Karpas-422 (cell line): ENCODE data around the gene SULT1B1. TPM values are rescaled to one million over a fixed set of nuclear protein-coding genes. Genes with fewer than 3 reads are reported as not detected.

Experiments
- DNase-seq: peaks from one replicate; pipeline ENCODE4 v3.0.0-alpha.2; 2015
- H2AFZ ChIP-seq: fragments of 200-600 bp; sonication (generic); 2 replicates; pipeline ENCODE4 v1.6.1; 2014; ENCODE audit warnings: antibody characterized with exemption, low read length, mixed read lengths
- H3K27ac ChIP-seq: fragments of 200-600 bp; sonication (generic); 2 replicates; pipeline ENCODE4 v1.5.1; 2014; ENCODE audit warnings: mild to moderate bottlenecking, low read length, moderate library complexity
- H3K27me3 ChIP-seq: fragments of 200-600 bp; sonication (generic); 2 replicates; pipeline ENCODE4 v1.6.1; 2014; ENCODE audit warnings: low read length, mixed read lengths
- H3K36me3 ChIP-seq: fragments of 200-600 bp; sonication (generic); 2 replicates; pipeline ENCODE4 v1.6.1; 2014; ENCODE audit warnings: low read length, mixed read lengths; ENCODE audit not compliant: insufficient read depth
- H3K4me1 ChIP-seq: fragments of 200-600 bp; sonication (generic); 2 replicates; pipeline ENCODE4 v1.6.1; 2014; ENCODE audit warnings: mild to moderate bottlenecking, low read length, mixed read lengths
- H3K4me2 ChIP-seq: fragments of 200-600 bp; sonication (generic); 2 replicates; pipeline ENCODE4 v1.6.1; 2014; ENCODE audit warnings: low read length, low read depth, mild to moderate bottlenecking; ENCODE audit not compliant: poor library complexity, severe bottlenecking
- H3K4me3 ChIP-seq: fragments of 200-600 bp; sonication (generic); 2 replicates; pipeline ENCODE4 v1.5.1; 2014; ENCODE audit warnings: mild to moderate bottlenecking, antibody characterized with exemption, low read length, mixed read lengths
- H3K79me2 ChIP-seq: fragments of 200-600 bp; sonication (generic); 2 replicates; pipeline ENCODE4 v1.6.1; 2014; ENCODE audit warnings: mild to moderate bottlenecking, low read length, mixed read lengths
- H3K9ac ChIP-seq: fragments of 200-600 bp; sonication (generic); 2 replicates; pipeline ENCODE4 v1.6.0; 2014; ENCODE audit warnings: low read length
- H3K9me2 ChIP-seq: fragments of 200-600 bp; sonication (generic), shearing (Covaris generic); replicated peaks from 2 replicates; pipeline ENCODE4 v1.6.0; 2014; ENCODE audit warnings: mild to moderate bottlenecking, low read length, moderate library complexity; ENCODE audit not compliant: insufficient read depth
- H3K9me3 ChIP-seq: fragments of 300-700, 200-600 bp; sonication (generic); 2 replicates; pipeline ENCODE4 v1.6.1; 2014; ENCODE audit warnings: low read length, mixed read lengths
- H4K20me1 ChIP-seq: fragments of 200-600 bp; sonication (generic); 2 replicates; pipeline ENCODE4 v1.6.1; 2014; ENCODE audit warnings: mild to moderate bottlenecking, antibody characterized with exemption, low read length, low read depth; ENCODE audit not compliant: insufficient read depth
- total RNA-seq: library from RNA; depleted of rRNA; stranded (reverse); fragments of >200 nt; shearing (Covaris generic); gene quantifications from 2 replicates; pipeline ENCODE4 v1.2.3, GENCODE V29; 2014; ENCODE audit warnings: low replicate concordance

Gene SULT1B1
- total RNA-seq, 1 experiment from 2014 or later: not detected

DNA sequence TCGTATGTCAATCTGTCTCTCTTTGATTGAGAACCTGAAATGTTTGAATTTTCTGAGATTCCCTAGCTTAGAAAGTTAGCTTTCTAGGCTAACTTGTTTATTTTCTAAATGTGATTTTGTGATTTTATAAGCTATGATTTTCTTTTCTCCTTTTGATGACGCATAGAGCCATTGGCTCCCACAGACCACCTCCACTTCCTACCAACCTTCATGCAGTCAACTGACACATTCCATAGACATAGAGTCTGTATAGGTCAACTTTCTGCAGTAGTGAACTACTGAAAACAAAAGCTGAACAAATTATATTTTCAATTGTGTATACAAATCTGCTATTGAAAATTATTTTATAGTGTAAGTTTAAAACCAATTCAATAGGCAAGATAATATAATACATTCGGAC, 2.8 kb upstream of the SULT1B1 start:
- H3K9ac ChIP-seq: no peak overlapping the region
- no peaks in the 10 kb centered on the region for H3K9me2 ChIP-seq
- no peak for DNase-seq
- no peaks in the 10 kb centered on the region for H4K20me1 ChIP-seq
- no peak overlapping the region for H3K4me2 ChIP-seq
- H3K79me2 ChIP-seq: no peaks in the 10 kb centered on the region
- no peaks in the 10 kb centered on the region for H3K36me3 ChIP-seq
- no peaks in the 10 kb centered on the region for H3K27me3 ChIP-seq
- no peaks in the 10 kb centered on the region for H3K9me3 ChIP-seq
- no peak overlapping the region for H2AFZ ChIP-seq
- no peak overlapping the region for H3K4me3 ChIP-seq
- H3K4me1 ChIP-seq: no peaks in the 10 kb centered on the region
- H3K27ac ChIP-seq: no peak overlapping the region

DNA sequence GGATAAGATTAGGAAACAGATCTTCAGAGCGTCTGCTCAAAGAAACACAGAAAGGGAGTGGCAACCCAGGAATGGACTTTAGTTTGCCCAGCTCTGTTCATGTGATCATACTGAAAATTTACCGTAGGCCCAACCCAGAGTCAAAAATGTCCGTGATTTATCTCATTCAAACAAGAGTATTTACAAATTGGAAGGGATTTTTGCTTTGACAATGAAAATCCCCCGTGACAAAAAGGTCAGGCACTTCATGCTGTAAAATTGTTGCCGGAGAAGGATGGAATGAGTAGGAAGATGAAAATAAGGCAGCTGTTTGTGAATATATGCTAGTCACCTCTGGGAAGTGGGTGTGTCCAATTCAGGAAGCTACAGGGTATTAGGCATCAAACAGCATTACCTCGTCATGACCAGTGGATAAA, 1.2 kb downstream of the SULT1B1 start:
- Histone ChIP-seq H2AFZ (no peak overlapping the region), H3K9ac (no peak overlapping the region), H3K4me3 (no peak overlapping the region), H3K4me2 (no peak overlapping the region), H3K27me3 (no peaks in the 10 kb centered on the region), H4K20me1 (no peaks in the 10 kb centered on the region), H3K4me1 (no peaks in the 10 kb centered on the region), H3K9me2 (no peaks in the 10 kb centered on the region), H3K36me3 (no peaks in the 10 kb centered on the region), H3K27ac (no peak overlapping the region), H3K79me2 (no peaks in the 10 kb centered on the region), H3K9me3 (no peaks in the 10 kb centered on the region)
- no peak for DNase-seq

DNA sequence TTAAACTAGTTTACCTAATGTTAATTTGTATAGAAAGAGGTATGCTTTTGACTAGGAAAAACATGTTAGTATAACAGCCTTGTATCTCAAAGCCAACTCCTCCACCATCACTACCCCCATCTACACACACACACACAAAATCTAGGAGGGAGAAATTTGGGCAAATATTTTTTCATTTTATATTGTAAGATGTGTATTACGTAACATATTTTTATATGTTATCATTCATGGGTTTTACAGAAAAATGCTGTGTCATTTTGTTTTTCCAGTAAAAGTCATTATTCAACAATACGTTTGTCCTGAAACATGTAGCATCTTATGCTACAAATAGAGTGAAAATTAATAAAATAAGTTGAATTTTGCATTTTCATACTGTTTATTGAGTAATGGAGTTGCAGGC, 3.0 kb downstream of the SULT1B1 start:
- H3K9me3 ChIP-seq: no peaks in the 10 kb centered on the region
- H3K36me3 ChIP-seq: no peaks in the 10 kb centered on the region
- no peak overlapping the region for H3K4me2 ChIP-seq
- no peak overlapping the region for H3K27ac ChIP-seq
- H4K20me1 ChIP-seq: no peaks in the 10 kb centered on the region
- H3K4me1 ChIP-seq: no peaks in the 10 kb centered on the region
- no peaks in the 10 kb centered on the region for H3K9me2 ChIP-seq
- H3K9ac ChIP-seq: no peak overlapping the region
- H2AFZ ChIP-seq: no peak overlapping the region
- no peaks in the 10 kb centered on the region for H3K27me3 ChIP-seq
- no peaks in the 10 kb centered on the region for H3K79me2 ChIP-seq
- H3K4me3 ChIP-seq: no peak overlapping the region
- DNase-seq: no peak

- H3K27me3 ChIP-seq: no peaks in the 10 kb centered on the region
- H3K9me3 ChIP-seq: no peaks in the 10 kb centered on the region
- no peak overlapping the region for H2AFZ ChIP-seq
- H3K4me2 ChIP-seq: no peak overlapping the region
- H3K36me3 ChIP-seq: no peaks in the 10 kb centered on the region
- no peaks in the 10 kb centered on the region for H4K20me1 ChIP-seq
- H3K9me2 ChIP-seq: no peaks in the 10 kb centered on the region
- no peak overlapping the region for H3K27ac ChIP-seq
- H3K4me3 ChIP-seq: no peak overlapping the region
- no peaks in the 10 kb centered on the region for H3K79me2 ChIP-seq
- H3K9ac ChIP-seq: no peak overlapping the region
- H3K4me1 ChIP-seq: no peaks in the 10 kb centered on the region
- no peak for DNase-seq
Observed at GRCh38 chr4:69754926-69755580, 5.4 kb downstream of the SULT1B1 start.

DNA sequence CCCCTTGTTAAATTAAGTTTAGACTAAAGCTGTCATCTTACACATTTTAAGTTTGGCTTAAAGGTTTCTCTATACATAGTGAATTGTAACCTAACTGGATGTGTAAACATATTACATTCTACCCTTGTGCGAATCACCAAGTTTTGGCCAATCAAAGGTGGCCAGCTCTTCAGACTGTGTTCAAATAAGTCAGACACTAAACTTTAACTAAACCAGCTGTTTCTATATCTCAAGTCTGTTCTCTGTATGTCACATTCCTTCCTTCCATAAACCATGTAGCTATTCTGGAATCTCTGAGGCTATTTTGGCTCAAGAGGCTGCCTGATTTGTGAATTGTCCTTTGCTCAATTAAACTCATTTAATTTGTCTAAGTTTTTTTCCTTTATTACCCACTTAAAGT, 6.7 kb downstream of the SULT1B1 start:
- H3K27ac ChIP-seq: no peak overlapping the region
- H3K9me3 ChIP-seq: no peaks in the 10 kb centered on the region
- no peak for DNase-seq
- no peaks in the 10 kb centered on the region for H3K4me1 ChIP-seq
- H3K36me3 ChIP-seq: no peaks in the 10 kb centered on the region
- no peak overlapping the region for H2AFZ ChIP-seq
- no peaks in the 10 kb centered on the region for H3K79me2 ChIP-seq
- no peaks in the 10 kb centered on the region for H3K9me2 ChIP-seq
- no peaks in the 10 kb centered on the region for H3K27me3 ChIP-seq
- no peak overlapping the region for H3K9ac ChIP-seq
- no peak overlapping the region for H3K4me2 ChIP-seq
- no peaks in the 10 kb centered on the region for H4K20me1 ChIP-seq
- no peak overlapping the region for H3K4me3 ChIP-seq

GRCh38 chr4:69750346-69750745, 10.1 kb downstream of the SULT1B1 start:
- Histone ChIP-seq H3K9ac (no peak overlapping the region), H3K4me1 (no peaks in the 10 kb centered on the region), H3K4me3 (no peak overlapping the region), H3K4me2 (no peak overlapping the region), H3K27ac (no peak overlapping the region), H3K36me3 (no peaks in the 10 kb centered on the region), H2AFZ (no peak overlapping the region), H3K9me3 (no peaks in the 10 kb centered on the region), H3K9me2 (no peaks in the 10 kb centered on the region), H3K27me3 (no peaks in the 10 kb centered on the region), H4K20me1 (no peaks in the 10 kb centered on the region), H3K79me2 (no peaks in the 10 kb centered on the region)
- DNase-seq: no peak

GRCh38 chr4:69749771-69750170, 10.6 kb downstream of the SULT1B1 start:
- Histone ChIP-seq H3K79me2 (no peaks in the 10 kb centered on the region), H3K9me2 (no peaks in the 10 kb centered on the region), H3K9me3 (no peaks in the 10 kb centered on the region), H3K4me3 (no peak overlapping the region), H3K4me2 (no peak overlapping the region), H3K27ac (no peak overlapping the region), H4K20me1 (no peaks in the 10 kb centered on the region), H3K9ac (no peak overlapping the region), H3K27me3 (no peaks in the 10 kb centered on the region), H2AFZ (no peak overlapping the region), H3K36me3 (no peaks in the 10 kb centered on the region), H3K4me1 (no peaks in the 10 kb centered on the region)
- DNase-seq: no peak

GRCh38 chr4:69748173-69748572, 12.2 kb downstream of the SULT1B1 start:
- no peak for DNase-seq
- no peaks in the 10 kb centered on the region for H3K9me3 ChIP-seq
- no peaks in the 10 kb centered on the region for H3K36me3 ChIP-seq
- no peaks in the 10 kb centered on the region for H3K27me3 ChIP-seq
- no peaks in the 10 kb centered on the region for H4K20me1 ChIP-seq
- H3K27ac ChIP-seq: no peak overlapping the region
- no peaks in the 10 kb centered on the region for H3K79me2 ChIP-seq
- no peak overlapping the region for H3K4me3 ChIP-seq
- H3K9me2 ChIP-seq: no peaks in the 10 kb centered on the region
- no peak overlapping the region for H3K4me2 ChIP-seq
- no peak overlapping the region for H2AFZ ChIP-seq
- H3K9ac ChIP-seq: no peak overlapping the region
- no peaks in the 10 kb centered on the region for H3K4me1 ChIP-seq

- H3K36me3 ChIP-seq: no peaks in the 10 kb centered on the region
- no peak overlapping the region for H3K4me3 ChIP-seq
- H3K79me2 ChIP-seq: no peaks in the 10 kb centered on the region
- no peaks in the 10 kb centered on the region for H3K4me1 ChIP-seq
- H3K27me3 ChIP-seq: no peaks in the 10 kb centered on the region
- H3K9me3 ChIP-seq: no peaks in the 10 kb centered on the region
- H3K9me2 ChIP-seq: no peaks in the 10 kb centered on the region
- H3K4me2 ChIP-seq: no peak overlapping the region
- no peak for DNase-seq
- H2AFZ ChIP-seq: no peak overlapping the region
- no peaks in the 10 kb centered on the region for H4K20me1 ChIP-seq
- H3K9ac ChIP-seq: no peak overlapping the region
- no peak overlapping the region for H3K27ac ChIP-seq
Observed at GRCh38 chr4:69744157-69744478, 16.3 kb downstream of the SULT1B1 start.
